ENCODE data around the gene DSCAML1.

Gene DSCAML1

GRCh38 chr11:117837791-117838190 lies 40.8 kb upstream of the DSCAML1 start:
- Histone ChIP-seq H3K4me1 (ENCODE audit: control insufficient read depth, insufficient read depth, low read length) (no peaks in the 10 kb centered on the region), H3K9me3 (replicated peaks; ENCODE audit: low read length) (no peaks in the 10 kb centered on the region), H3K4me3 (ENCODE audit: low read length) (no peak overlapping the region), H3K9ac (ENCODE audit: low read depth, low read length) (no peak overlapping the region), H3K4me2 (ENCODE audit: low read length) (no peak overlapping the region), H3K36me3 (ENCODE audit: insufficient read depth, low read length) (no peaks in the 10 kb centered on the region), H3K27me3 (ENCODE audit: control insufficient read depth, insufficient read depth, low read length) (peaks cover 49% of the 10 kb centered on the region)

- Histone ChIP-seq H3K4me2 (ENCODE audit: low read length) (no peak overlapping the region), H3K4me3 (ENCODE audit: low read length) (no peak overlapping the region), H3K36me3 (ENCODE audit: insufficient read depth, low read length) (no peaks in the 10 kb centered on the region), H3K9ac (ENCODE audit: low read depth, low read length) (no peak overlapping the region), H3K27me3 (ENCODE audit: control insufficient read depth, insufficient read depth, low read length) (peaks cover 50% of the 10 kb centered on the region), H3K9me3 (replicated peaks; ENCODE audit: low read length) (no peaks in the 10 kb centered on the region), H3K4me1 (ENCODE audit: control insufficient read depth, insufficient read depth, low read length) (no peaks in the 10 kb centered on the region)
Observed at GRCh38 chr11:117837070-117837776, 40.2 kb upstream of the DSCAML1 start.

- H3K4me3 ChIP-seq (ENCODE audit: low read length), result no peak overlapping the region
- no peaks in the 10 kb centered on the region for H3K9me3 ChIP-seq (replicated peaks; ENCODE audit: low read length)
- no peaks in the 10 kb centered on the region for H3K36me3 ChIP-seq (ENCODE audit: insufficient read depth, low read length)
- no peak overlapping the region for H3K9ac ChIP-seq (ENCODE audit: low read depth, low read length)
- no peaks in the 10 kb centered on the region for H3K4me1 ChIP-seq (ENCODE audit: control insufficient read depth, insufficient read depth, low read length)
- no peak overlapping the region for H3K4me2 ChIP-seq (ENCODE audit: low read length)
- peaks cover 56% of the 10 kb centered on the region for H3K27me3 ChIP-seq (ENCODE audit: control insufficient read depth, insufficient read depth, low read length)
Observed at GRCh38 chr11:117836077-117836960, 39.3 kb upstream of the DSCAML1 start.

- Histone ChIP-seq H3K4me1 (ENCODE audit: control insufficient read depth, insufficient read depth, low read length) (no peaks in the 10 kb centered on the region), H3K4me3 (ENCODE audit: low read length) (no peak overlapping the region), H3K9me3 (replicated peaks; ENCODE audit: low read length) (no peaks in the 10 kb centered on the region), H3K9ac (ENCODE audit: low read depth, low read length) (no peak overlapping the region), H3K36me3 (ENCODE audit: insufficient read depth, low read length) (no peaks in the 10 kb centered on the region), H3K4me2 (ENCODE audit: low read length) (no peak overlapping the region), H3K27me3 (ENCODE audit: control insufficient read depth, insufficient read depth, low read length) (peaks cover 60% of the 10 kb centered on the region)
Observed at GRCh38 chr11:117835576-117835975, 38.6 kb upstream of the DSCAML1 start.

GRCh38 chr11:117834838-117835443 lies 37.9 kb upstream of the DSCAML1 start:
- Histone ChIP-seq H3K4me1 (ENCODE audit: control insufficient read depth, insufficient read depth, low read length) (no peaks in the 10 kb centered on the region), H3K4me2 (ENCODE audit: low read length) (no peak overlapping the region), H3K36me3 (ENCODE audit: insufficient read depth, low read length) (no peaks in the 10 kb centered on the region), H3K4me3 (ENCODE audit: low read length) (no peak overlapping the region), H3K9me3 (replicated peaks; ENCODE audit: low read length) (no peaks in the 10 kb centered on the region), H3K27me3 (ENCODE audit: control insufficient read depth, insufficient read depth, low read length) (peaks cover 62% of the 10 kb centered on the region), H3K9ac (ENCODE audit: low read depth, low read length) (no peak overlapping the region)

- peaks cover under 1% of the 10 kb centered on the region for H3K4me1 ChIP-seq (ENCODE audit: control insufficient read depth, insufficient read depth, low read length)
- H3K36me3 ChIP-seq (ENCODE audit: insufficient read depth, low read length), result no peaks in the 10 kb centered on the region
- no peak overlapping the region for H3K4me2 ChIP-seq (ENCODE audit: low read length)
- no peaks in the 10 kb centered on the region for H3K9me3 ChIP-seq (replicated peaks; ENCODE audit: low read length)
- H3K4me3 ChIP-seq (ENCODE audit: low read length), result no peak overlapping the region
- H3K9ac ChIP-seq (ENCODE audit: low read depth, low read length), result no peak overlapping the region
- H3K27me3 ChIP-seq (ENCODE audit: control insufficient read depth, insufficient read depth, low read length), result peaks cover 55% of the 10 kb centered on the region
Observed at GRCh38 chr11:117834068-117834810, 37.2 kb upstream of the DSCAML1 start.

GRCh38 chr11:117833401-117833891 lies 36.4 kb upstream of the DSCAML1 start:
- Histone ChIP-seq H3K36me3 (ENCODE audit: insufficient read depth, low read length) (no peaks in the 10 kb centered on the region), H3K4me2 (ENCODE audit: low read length) (no peak overlapping the region), H3K27me3 (ENCODE audit: control insufficient read depth, insufficient read depth, low read length) (peaks cover 55% of the 10 kb centered on the region), H3K9me3 (replicated peaks; ENCODE audit: low read length) (no peaks in the 10 kb centered on the region), H3K9ac (ENCODE audit: low read depth, low read length) (no peak overlapping the region), H3K4me3 (ENCODE audit: low read length) (no peak overlapping the region), H3K4me1 (ENCODE audit: control insufficient read depth, insufficient read depth, low read length) (peaks cover 8% of the 10 kb centered on the region)

- H3K4me2 ChIP-seq (ENCODE audit: low read length), result no peak overlapping the region
- H3K9me3 ChIP-seq (replicated peaks; ENCODE audit: low read length), result no peaks in the 10 kb centered on the region
- H3K27me3 ChIP-seq (ENCODE audit: control insufficient read depth, insufficient read depth, low read length), result peaks cover 46% of the 10 kb centered on the region
- H3K36me3 ChIP-seq (ENCODE audit: insufficient read depth, low read length), result no peaks in the 10 kb centered on the region
- H3K4me1 ChIP-seq (ENCODE audit: control insufficient read depth, insufficient read depth, low read length), result peaks cover 10% of the 10 kb centered on the region
- H3K9ac ChIP-seq (ENCODE audit: low read depth, low read length), result no peak overlapping the region
- H3K4me3 ChIP-seq (ENCODE audit: low read length), result no peak overlapping the region
Observed at GRCh38 chr11:117832511-117832910, 35.5 kb upstream of the DSCAML1 start.

- Histone ChIP-seq H3K4me2 (ENCODE audit: low read length) (no peak overlapping the region), H3K9me3 (replicated peaks; ENCODE audit: low read length) (no peaks in the 10 kb centered on the region), H3K4me3 (ENCODE audit: low read length) (no peak overlapping the region), H3K9ac (ENCODE audit: low read depth, low read length) (no peak overlapping the region), H3K27me3 (ENCODE audit: control insufficient read depth, insufficient read depth, low read length) (peaks cover 40% of the 10 kb centered on the region), H3K4me1 (ENCODE audit: control insufficient read depth, insufficient read depth, low read length) (peaks cover 10% of the 10 kb centered on the region), H3K36me3 (ENCODE audit: insufficient read depth, low read length) (no peaks in the 10 kb centered on the region)
Observed at GRCh38 chr11:117831661-117832415, 34.8 kb upstream of the DSCAML1 start.

- H3K4me3 ChIP-seq (ENCODE audit: low read length), result no peak overlapping the region
- no peaks in the 10 kb centered on the region for H3K9me3 ChIP-seq (replicated peaks; ENCODE audit: low read length)
- H3K27me3 ChIP-seq (ENCODE audit: control insufficient read depth, insufficient read depth, low read length), result peaks cover 38% of the 10 kb centered on the region
- no peak overlapping the region for H3K4me2 ChIP-seq (ENCODE audit: low read length)
- H3K9ac ChIP-seq (ENCODE audit: low read depth, low read length), result no peak overlapping the region
- H3K36me3 ChIP-seq (ENCODE audit: insufficient read depth, low read length), result no peaks in the 10 kb centered on the region
- H3K4me1 ChIP-seq (ENCODE audit: control insufficient read depth, insufficient read depth, low read length), result peaks cover 10% of the 10 kb centered on the region
Observed at GRCh38 chr11:117830674-117831351, 33.8 kb upstream of the DSCAML1 start.
